HG03354 (cell line): ENCODE data around the gene RIC1.

Experiments
- ATAC-seq: cut with Tn5 transposase; IDR thresholded peaks from one replicate; pipeline ENCODE4 v1.9.1; 2021; ENCODE audit warnings: mild to moderate bottlenecking; ENCODE audit not compliant: unreplicated experiment, poor library complexity, severe bottlenecking

RIC1 gene

DNA sequence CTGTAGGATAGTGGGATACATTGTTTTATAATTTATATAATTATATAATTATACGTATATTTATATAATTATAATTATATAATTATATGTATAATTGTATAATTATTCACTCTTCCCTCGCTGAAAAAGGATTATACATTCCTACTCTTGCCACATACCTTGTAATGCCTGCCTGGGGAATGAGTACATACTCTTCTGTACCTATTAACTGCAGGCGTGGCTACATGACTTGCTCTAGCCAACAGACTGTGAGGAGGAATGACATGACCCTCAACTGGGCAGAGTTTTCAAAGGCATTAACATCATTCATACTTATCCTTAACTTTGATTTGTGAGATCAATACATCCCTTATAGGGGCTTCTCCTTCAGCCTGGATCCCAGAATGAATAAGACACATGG is 184.9 kb downstream of the RIC1 start:
- ATAC-seq: no peak

DNA sequence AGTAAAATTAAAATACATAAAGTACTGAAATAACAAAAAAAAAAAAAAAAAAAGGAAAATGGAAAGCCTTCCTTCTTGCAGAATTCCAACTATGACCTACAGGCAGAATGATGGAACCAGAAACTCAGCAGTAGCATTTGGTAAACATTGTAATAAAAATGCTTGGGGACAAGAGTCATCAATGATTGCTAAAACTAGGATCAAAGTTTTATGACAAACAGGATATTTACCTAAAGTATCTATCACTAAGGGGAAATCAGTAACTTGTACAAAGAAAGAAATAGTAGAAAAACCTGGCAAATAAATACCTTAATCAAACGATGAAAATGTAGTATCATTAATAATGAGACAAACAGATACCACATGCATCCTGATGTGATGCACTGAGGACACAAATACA is 186.6 kb downstream of the RIC1 start:
- ATAC-seq: no peak

GRCh38 chr9:5817862-5818261 is 189.0 kb downstream of the RIC1 start:
- no peak for ATAC-seq

GRCh38 chr9:5818424-5819142 is 189.7 kb downstream of the RIC1 start:
- no peak for ATAC-seq

DNA sequence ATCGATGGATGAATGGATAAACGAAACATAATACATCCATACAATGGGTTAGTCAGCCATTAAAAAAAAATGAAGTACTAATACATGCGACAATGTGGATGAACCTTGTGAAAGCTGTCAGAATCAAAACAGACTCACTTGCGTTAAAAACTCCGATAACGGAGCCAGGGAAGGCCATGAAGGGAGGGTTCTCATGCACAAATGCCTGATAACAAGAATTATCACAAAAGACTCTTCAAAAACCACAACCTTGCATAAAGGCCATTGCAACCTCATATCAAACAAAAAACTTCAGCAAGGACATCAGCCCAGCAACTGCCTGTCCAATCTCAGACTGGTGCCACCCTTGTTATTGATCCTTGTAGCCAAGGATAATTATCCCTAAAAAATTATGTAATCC is 190.3 kb downstream of the RIC1 start:
- no peak for ATAC-seq

DNA sequence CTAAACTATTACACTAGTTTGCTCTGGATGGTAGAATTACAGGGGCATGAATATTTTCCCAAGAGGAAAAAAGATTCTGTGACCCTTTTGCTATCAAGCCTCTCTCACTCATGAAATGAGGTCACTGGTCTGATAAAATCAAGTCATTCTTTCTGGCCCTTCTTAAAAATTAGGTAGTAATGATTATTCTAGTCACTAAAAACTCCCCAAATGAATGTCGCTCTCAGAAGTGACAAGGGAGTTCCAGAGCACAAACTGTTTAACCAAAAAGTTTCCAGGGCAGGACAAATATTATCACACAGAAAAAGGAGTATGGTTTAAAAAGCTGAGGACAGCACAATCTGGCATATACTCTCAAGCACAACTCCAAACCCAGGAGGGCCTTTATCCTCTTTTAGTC is 191.5 kb downstream of the RIC1 start:
- ATAC-seq: no peak

DNA sequence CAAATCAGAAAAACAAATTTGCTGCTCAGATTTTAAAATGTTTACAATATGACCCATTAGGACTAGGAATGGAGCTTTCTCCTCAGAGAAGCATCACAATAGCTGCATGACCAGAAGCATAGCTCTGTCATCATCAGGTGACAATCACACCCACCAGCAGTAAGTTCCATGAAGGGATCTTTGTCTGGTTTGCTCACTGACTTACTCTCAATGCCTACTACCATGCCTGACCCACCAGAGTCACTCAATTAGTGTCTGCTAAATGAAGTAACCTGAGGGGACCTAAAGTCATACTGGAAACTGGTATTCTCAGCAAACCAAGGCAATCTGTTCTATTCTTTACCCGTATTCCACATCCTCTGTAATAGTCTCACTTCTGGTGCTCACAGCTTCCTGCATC is 196.3 kb downstream of the RIC1 start:
- ATAC-seq: no peak
